ENCODE results near the gene BRCC3.
A peak's percentile ranks its signal among the peaks of the same experiment; 100 is the strongest.

The BRCC3 gene

GRCh38 chrX:155056877-155057792 is 14.2 kb upstream of the BRCC3 start:
- peak; percentile 19 for DNase-seq (ENCODE audit: low read depth)

- DNase-seq (ENCODE audit: low read depth), result no peak
These were observed 9.5 kb upstream of the BRCC3 start for GRCh38 chrX:155061760-155062159.

- no peak for DNase-seq (ENCODE audit: low read depth)
These were observed 6.1 kb upstream of the BRCC3 start for GRCh38 chrX:155065035-155065734.

- no peak for DNase-seq (ENCODE audit: low read depth)
These were observed 3.1 kb upstream of the BRCC3 start for GRCh38 chrX:155068165-155068564.

GRCh38 chrX:155069414-155069813 is 1.9 kb upstream of the BRCC3 start:
- no peak for DNase-seq (ENCODE audit: low read depth)

- DNase-seq (ENCODE audit: low read depth), result no peak
These were observed 1.3 kb upstream of the BRCC3 start for GRCh38 chrX:155070038-155070437.

- DNase-seq (ENCODE audit: low read depth), result no peak
These were observed 689 bp upstream of the BRCC3 start for GRCh38 chrX:155070663-155070974.

GRCh38 chrX:155071694-155072280 is 479 bp downstream of the BRCC3 start:
- DNase-seq (ENCODE audit: low read depth), result no peak

- no peak for DNase-seq (ENCODE audit: low read depth)
These were observed 15.0 kb downstream of the BRCC3 start for GRCh38 chrX:155086202-155086840.

GRCh38 chrX:155086961-155087735 is 15.8 kb downstream of the BRCC3 start:
- no peak for DNase-seq (ENCODE audit: low read depth)

GRCh38 chrX:155094468-155095061 is 23.3 kb downstream of the BRCC3 start:
- no peak for DNase-seq (ENCODE audit: low read depth)

GRCh38 chrX:155105919-155106318 is 34.6 kb downstream of the BRCC3 start:
- no peak for DNase-seq (ENCODE audit: low read depth)

GRCh38 chrX:155108427-155108826 is 37.1 kb downstream of the BRCC3 start:
- no peak for DNase-seq (ENCODE audit: low read depth)

GRCh38 chrX:155112171-155112570 is 40.9 kb downstream of the BRCC3 start:
- DNase-seq (ENCODE audit: low read depth), result no peak

- DNase-seq (ENCODE audit: low read depth), result no peak
These were observed 41.8 kb downstream of the BRCC3 start for GRCh38 chrX:155113097-155113496.

GRCh38 chrX:155115174-155115819 is 44.0 kb downstream of the BRCC3 start:
- no peak for DNase-seq (ENCODE audit: low read depth)

- no peak for DNase-seq (ENCODE audit: low read depth)
These were observed 56.2 kb downstream of the BRCC3 start for GRCh38 chrX:155127465-155127864.

- no peak for DNase-seq (ENCODE audit: low read depth)
These were observed 56.6 kb downstream of the BRCC3 start for GRCh38 chrX:155127940-155128339.

- DNase-seq (ENCODE audit: low read depth), result no peak
These were observed 60.8 kb downstream of the BRCC3 start for GRCh38 chrX:155132110-155132509.

- DNase-seq (ENCODE audit: low read depth), result no peak
These were observed 62.9 kb downstream of the BRCC3 start for GRCh38 chrX:155134255-155134654.
